ENCODE results near the gene TGM6.

TGM6 gene

DNA sequence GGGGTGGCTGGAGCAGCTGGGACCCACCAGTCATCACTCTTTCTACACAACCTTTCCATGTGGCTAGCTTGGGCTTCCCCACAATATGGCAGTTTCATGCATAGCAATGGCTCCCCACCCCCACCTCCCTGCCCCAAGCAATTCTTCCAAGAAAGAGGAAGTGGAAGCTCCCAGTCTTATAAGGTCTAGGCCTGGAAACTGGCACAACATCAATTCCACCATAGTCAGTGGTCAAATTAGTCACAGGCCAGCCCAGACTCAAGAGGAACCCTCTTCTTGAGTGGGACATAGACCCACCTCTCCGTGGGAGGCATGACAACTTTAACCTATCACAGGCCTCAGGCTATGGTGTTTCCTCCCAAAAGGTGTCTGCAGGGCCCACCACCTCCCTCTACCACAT lies 17.7 kb downstream of the TGM6 start:
- TF ChIP-seq, protein P1, sequence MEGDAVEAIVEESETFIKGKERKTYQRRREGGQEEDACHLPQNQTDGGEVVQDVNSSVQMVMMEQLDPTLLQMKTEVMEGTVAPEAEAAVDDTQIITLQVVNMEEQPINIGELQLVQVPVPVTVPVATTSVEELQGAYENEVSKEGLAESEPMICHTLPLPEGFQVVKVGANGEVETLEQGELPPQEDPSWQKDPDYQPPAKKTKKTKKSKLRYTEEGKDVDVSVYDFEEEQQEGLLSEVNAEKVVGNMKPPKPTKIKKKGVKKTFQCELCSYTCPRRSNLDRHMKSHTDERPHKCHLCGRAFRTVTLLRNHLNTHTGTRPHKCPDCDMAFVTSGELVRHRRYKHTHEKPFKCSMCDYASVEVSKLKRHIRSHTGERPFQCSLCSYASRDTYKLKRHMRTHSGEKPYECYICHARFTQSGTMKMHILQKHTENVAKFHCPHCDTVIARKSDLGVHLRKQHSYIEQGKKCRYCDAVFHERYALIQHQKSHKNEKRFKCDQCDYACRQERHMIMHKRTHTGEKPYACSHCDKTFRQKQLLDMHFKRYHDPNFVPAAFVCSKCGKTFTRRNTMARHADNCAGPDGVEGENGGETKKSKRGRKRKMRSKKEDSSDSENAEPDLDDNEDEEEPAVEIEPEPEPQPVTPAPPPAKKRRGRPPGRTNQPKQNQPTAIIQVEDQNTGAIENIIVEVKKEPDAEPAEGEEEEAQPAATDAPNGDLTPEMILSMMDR (IDR thresholded peaks at IDR 0.05), result no peak

DNA sequence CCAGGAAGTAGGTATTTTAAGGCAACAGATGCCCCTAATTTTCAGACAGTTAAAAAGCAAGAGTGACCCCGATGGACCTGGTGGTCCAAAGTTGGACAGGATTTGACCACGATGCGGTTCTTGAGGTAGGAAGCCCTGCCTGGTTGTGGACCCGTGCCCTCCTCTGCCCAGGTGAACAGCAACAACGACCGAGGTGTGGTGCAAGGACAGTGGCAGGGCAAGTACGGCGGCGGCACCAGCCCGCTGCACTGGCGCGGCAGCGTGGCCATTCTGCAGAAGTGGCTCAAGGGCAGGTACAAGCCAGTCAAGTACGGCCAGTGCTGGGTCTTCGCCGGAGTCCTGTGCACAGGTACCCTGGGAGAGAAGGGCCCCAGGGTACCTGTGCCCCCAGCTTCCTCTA lies 18.7 kb downstream of the TGM6 start:
- TF ChIP-seq, protein P1 (IDR thresholded peaks at IDR 0.05), result no peak

DNA sequence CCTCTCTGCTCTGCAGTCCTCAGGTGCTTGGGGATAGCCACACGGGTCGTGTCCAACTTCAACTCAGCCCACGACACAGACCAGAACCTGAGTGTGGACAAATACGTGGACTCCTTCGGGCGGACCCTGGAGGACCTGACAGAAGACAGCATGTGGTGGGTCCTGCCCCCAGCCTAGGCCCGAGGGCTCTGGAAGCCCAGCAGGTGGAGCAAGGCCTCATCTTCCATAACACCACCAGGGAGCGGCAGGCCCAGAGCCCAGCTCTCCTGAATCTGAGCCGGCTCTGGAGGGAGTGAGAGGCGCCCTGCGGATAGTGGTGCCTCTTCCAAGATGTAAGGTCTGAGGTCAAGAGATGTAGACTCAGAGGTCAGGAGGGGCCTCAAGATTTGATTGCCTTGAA lies 19.6 kb downstream of the TGM6 start:
- TF ChIP-seq, protein P1 (IDR thresholded peaks at IDR 0.05), result no peak

DNA sequence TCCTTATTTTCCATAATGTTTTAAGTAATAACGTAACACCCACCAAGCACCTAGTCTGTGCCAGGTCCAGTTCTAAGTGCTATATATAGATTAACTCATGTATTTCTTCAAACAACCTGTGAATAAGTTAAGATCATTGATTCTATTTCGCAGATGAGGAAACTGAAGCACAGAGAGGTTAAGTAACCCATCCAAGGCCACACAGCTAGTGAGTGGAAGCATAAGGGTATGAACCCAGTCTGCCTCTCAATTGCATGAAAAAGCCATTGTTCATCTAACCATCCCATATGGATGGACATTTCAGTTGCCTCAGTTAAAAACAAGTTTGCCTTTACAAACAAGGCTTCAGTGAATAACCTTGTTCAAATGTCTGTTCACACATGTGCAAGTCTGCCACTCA lies 20.8 kb downstream of the TGM6 start:
- TF ChIP-seq, protein P1 (IDR thresholded peaks at IDR 0.05), result no peak

DNA sequence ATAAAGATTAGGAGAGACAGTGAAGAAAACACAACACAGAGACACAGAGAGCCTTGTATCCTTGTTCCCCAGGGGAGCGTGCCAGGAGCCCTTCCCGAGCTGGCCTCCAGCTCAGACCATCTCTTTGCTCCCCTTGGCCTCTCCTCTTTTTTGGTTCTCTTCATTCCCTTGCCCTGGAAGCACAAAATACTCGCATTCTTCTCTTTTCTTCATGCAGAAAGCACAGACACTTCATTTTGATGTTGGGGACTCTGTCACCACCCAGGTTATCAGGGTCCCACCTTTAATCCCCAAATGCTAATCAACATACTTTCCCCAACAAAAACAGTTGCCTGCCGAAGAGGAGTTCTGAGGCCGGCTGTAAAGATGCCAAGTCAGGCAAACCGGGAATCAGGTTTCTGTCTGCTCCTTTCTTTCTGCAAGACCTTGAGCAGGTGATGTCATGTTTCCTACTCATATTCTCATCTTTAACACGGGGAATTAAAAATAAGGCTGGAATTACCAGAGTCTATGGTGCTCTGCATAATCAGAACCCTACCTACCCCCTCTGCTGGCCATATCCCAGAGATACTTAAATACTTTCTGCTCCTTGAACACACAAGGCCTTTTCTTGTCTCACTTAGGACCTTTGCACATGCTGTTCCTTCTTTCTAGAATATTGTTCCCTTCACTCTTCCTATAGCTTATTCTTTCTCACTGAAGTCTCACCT lies 21.7 kb downstream of the TGM6 start:
- TF ChIP-seq, protein P1 (IDR thresholded peaks at IDR 0.05), result peak; percentile 27; the same call in 1 of the 2 replicates

DNA sequence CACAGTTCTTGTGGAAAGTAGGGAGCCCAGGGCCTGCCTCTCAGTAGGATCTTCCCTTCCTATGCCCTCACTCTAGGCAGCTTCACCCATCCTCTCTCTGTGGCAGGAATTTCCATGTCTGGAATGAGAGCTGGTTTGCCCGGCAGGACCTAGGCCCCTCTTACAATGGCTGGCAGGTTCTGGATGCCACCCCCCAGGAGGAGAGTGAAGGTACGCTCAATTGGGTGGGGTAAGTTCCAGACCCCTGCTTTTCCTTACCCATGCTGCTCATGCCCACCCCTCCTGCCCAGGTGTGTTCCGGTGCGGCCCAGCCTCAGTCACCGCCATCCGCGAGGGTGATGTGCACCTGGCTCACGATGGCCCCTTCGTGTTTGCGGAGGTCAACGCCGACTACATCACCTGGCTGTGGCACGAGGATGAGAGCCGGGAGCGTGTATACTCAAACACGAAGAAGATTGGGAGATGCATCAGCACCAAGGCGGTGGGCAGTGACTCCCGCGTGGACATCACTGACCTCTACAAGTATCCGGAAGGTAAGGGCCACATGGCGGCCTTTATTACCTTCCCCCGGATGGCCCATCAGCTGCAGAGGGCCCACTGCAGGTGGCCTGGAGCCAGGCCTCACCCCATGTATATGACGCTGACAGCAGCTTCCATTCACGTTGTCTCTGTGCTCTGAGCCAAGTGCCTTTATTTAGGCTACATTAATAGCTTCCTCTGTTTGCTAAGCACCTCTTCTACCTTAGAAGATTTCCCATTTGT lies 22.8 kb downstream of the TGM6 start:
- TF ChIP-seq, protein P1 (IDR thresholded peaks at IDR 0.05), result no peak

DNA sequence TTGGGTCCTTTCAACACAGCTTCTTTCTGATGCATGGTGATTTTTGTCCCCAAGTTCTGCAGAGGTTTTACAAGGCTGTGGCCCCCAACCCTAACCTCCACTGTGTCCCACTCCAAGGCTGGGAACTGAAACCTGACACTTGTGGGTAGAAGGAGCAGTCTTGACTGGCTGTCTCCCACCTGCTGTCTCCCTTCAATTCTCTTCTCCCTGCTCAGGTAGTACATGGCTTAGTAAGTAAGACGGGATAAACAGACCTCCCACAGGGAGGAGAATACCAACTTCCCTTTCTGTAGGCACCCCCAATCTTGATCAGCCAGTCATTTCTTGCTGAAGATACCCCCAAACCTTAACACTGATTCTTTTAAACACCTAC lies 25.0 kb downstream of the TGM6 start:
- TF ChIP-seq, protein P1 (IDR thresholded peaks at IDR 0.05), result no peak

Data from LNCAP (cell line).